Neuronal stem cell (in vitro differentiated cells): Measurements from ENCODE around the gene PLA2G4E.

ENCODE experiments used
- DNase-seq: peaks from one replicate; pipeline ENCODE4 v3.0.0-alpha.2; 2013; ENCODE audit warnings: low spot score
- H2AFZ ChIP-seq: one replicate; pipeline ENCODE4 v1.6.1; 2013; ENCODE audit warnings: mild to moderate bottlenecking, low read length, inconsistent platforms
- H2AK5ac ChIP-seq: 2 replicates; pipeline ENCODE4 v1.6.1; 2013; ENCODE audit warnings: low read depth, mild to moderate bottlenecking, inconsistent platforms, low read length, moderate library complexity, mixed read lengths
- H2BK120ac ChIP-seq: 2 replicates; pipeline ENCODE4 v1.6.1; 2013; ENCODE audit warnings: low read depth, mild to moderate bottlenecking, inconsistent platforms, low read length, moderate library complexity, mixed read lengths
- H2BK12ac ChIP-seq: one replicate; pipeline ENCODE4 v1.6.1; 2013; ENCODE audit warnings: low read length, inconsistent platforms
- H2BK15ac ChIP-seq: 2 replicates; pipeline ENCODE4 v1.6.1; 2013; ENCODE audit warnings: mild to moderate bottlenecking, low read length, inconsistent platforms, mixed read lengths
- H2BK5ac ChIP-seq: one replicate; pipeline ENCODE4 v1.6.1; 2013; ENCODE audit warnings: inconsistent platforms, mild to moderate bottlenecking, low read length, moderate library complexity
- H3K14ac ChIP-seq: one replicate; pipeline ENCODE4 v1.6.1; 2013; ENCODE audit warnings: low read length, inconsistent platforms
- H3K18ac ChIP-seq: 2 replicates; pipeline ENCODE4 v1.6.1; 2013; ENCODE audit warnings: low read length, inconsistent platforms
- H3K23ac ChIP-seq: 2 replicates; pipeline ENCODE4 v1.6.1; 2013; ENCODE audit warnings: low read depth, mild to moderate bottlenecking, mixed read lengths, low read length, inconsistent platforms; ENCODE audit not compliant: poor library complexity
- H3K27ac ChIP-seq: replicated peaks from 3 replicates; pipeline ENCODE4 v1.5.1; 2013; ENCODE audit warnings: low read length, inconsistent platforms
- H3K27me3 ChIP-seq, 3 experiments: 2 replicates each; pipeline ENCODE4 v1.6.1; 2013; ENCODE audit warnings: low read length in 3 of 3, mild to moderate bottlenecking in 2 of 3, inconsistent platforms in 1 of 3, low read depth in 1 of 3, mixed read lengths in 1 of 3, moderate library complexity in 1 of 3; ENCODE audit not compliant: control insufficient read depth in 3 of 3, insufficient read depth in 3 of 3
- H3K36me3 ChIP-seq, 2 donors: replicated peaks in 1 of 2; 2 replicates each; pipeline ENCODE4 v1.6.1; 2013; ENCODE audit warnings: low read length in 2 of 2; ENCODE audit not compliant: control insufficient read depth in 2 of 2, insufficient read depth in 2 of 2
- H3K4ac ChIP-seq: 2 replicates; pipeline ENCODE4 v1.6.1; 2013; ENCODE audit warnings: inconsistent platforms, mild to moderate bottlenecking, low read length, moderate library complexity
- H3K4me1 ChIP-seq, 2 donors: 1 replicate in 1 of 2; 2 replicates in 1 of 2; pipeline ENCODE4 v1.6.1; 2013; ENCODE audit warnings: low read length in 2 of 2, low read depth in 1 of 2; ENCODE audit not compliant: control insufficient read depth in 2 of 2, insufficient read depth in 1 of 2
- H3K4me2 ChIP-seq: one replicate; pipeline ENCODE4 v1.6.1; 2013; ENCODE audit warnings: mild to moderate bottlenecking, low read length, inconsistent platforms; ENCODE audit not compliant: insufficient read depth, poor library complexity, severe bottlenecking
- H3K4me3 ChIP-seq, 2 donors: 2 replicates each; pipeline ENCODE4 v1.5.1; 2013; ENCODE audit warnings: low read length in 2 of 2, mild to moderate bottlenecking in 2 of 2, inconsistent platforms in 1 of 2, moderate library complexity in 1 of 2
- H3K79me1 ChIP-seq: one replicate; pipeline ENCODE4 v1.6.1; 2013; ENCODE audit warnings: low read depth, mild to moderate bottlenecking, inconsistent platforms, low read length, moderate library complexity
- H3K9ac ChIP-seq: one replicate; pipeline ENCODE4 v1.6.1; 2013; ENCODE audit warnings: mild to moderate bottlenecking, low read depth, low read length, inconsistent platforms; ENCODE audit not compliant: poor library complexity
- H3K9me3 ChIP-seq, 2 donors: replicated peaks in 1 of 2; 2 replicates each; pipeline versions ENCODE3 to v1.6.1; 2013; ENCODE audit warnings: low read length in 2 of 2, mild to moderate bottlenecking in 2 of 2, inconsistent platforms in 1 of 2, low read depth in 1 of 2, mixed read lengths in 1 of 2, moderate library complexity in 1 of 2; ENCODE audit not compliant: control insufficient read depth in 2 of 2, insufficient read depth in 1 of 2
- H4K8ac ChIP-seq: one replicate; pipeline ENCODE4 v1.6.1; 2013; ENCODE audit warnings: low read depth, mild to moderate bottlenecking, inconsistent platforms, low read length, moderate library complexity
- H4K91ac ChIP-seq: one replicate; pipeline ENCODE4 v1.6.1; 2013; ENCODE audit warnings: low read length, low read depth, mild to moderate bottlenecking, inconsistent platforms; ENCODE audit not compliant: poor library complexity
- WGBS, 2 donors: extraction: QIAGEN DNeasy Blood & Tissue Kit; methylation state at CpG; one replicate each; pipeline ENCODE4 v1.1.7; 2013; ENCODE audit warnings: missing lambda C conversion rate in 2 of 2, mixed read lengths in 1 of 2; ENCODE audit not compliant: insufficient read length in 2 of 2, insufficient replicate concordance in 1 of 2; ENCODE audit errors: extremely low coverage in 2 of 2; 5-methylcytosine and 5-hydroxymethylcytosine counted together

The PLA2G4E gene

GRCh38 chr15:41949401-41950126 is 71.3 kb downstream of the PLA2G4E start:
- H3K27ac ChIP-seq: no peak overlapping the region
- peak overlapping the region; percentile 66 for H3K18ac ChIP-seq
- no peak overlapping the region for H2BK15ac ChIP-seq
- H2AK5ac ChIP-seq: no peak overlapping the region
- H3K14ac ChIP-seq: no peak overlapping the region
- H4K8ac ChIP-seq: no peak overlapping the region
- no peaks in the 10 kb centered on the region for H3K79me1 ChIP-seq
- H3K9ac ChIP-seq: no peak overlapping the region
- peaks cover 7 to 23% of the 10 kb centered on the region in 2 donors for H3K4me1 ChIP-seq
- no peak overlapping the region for H2AFZ ChIP-seq
- no peak overlapping the region for H3K4me2 ChIP-seq
- H4K91ac ChIP-seq: no peak overlapping the region
- peaks cover 7 to 17% of the 10 kb centered on the region in 2 donors for H3K36me3 ChIP-seq
- no peaks in the 10 kb centered on the region for H3K27me3 ChIP-seq
- no peak overlapping the region for H3K4ac ChIP-seq
- no peak overlapping the region for H2BK12ac ChIP-seq
- no peak for DNase-seq
- no CpG with 5 or more reads among the region's 5 CpGs for WGBS, 2 donors
- no peak overlapping the region for H3K4me3 ChIP-seq
- no peaks in the 10 kb centered on the region for H3K9me3 ChIP-seq
- no peak overlapping the region for H2BK120ac ChIP-seq
- H3K23ac ChIP-seq: no peak overlapping the region
- no peak overlapping the region for H2BK5ac ChIP-seq

GRCh38 chr15:41948490-41948889 is 72.4 kb downstream of the PLA2G4E start:
- Histone ChIP-seq H2BK12ac (no peak overlapping the region), H2AFZ (no peak overlapping the region), H2BK120ac (no peak overlapping the region), H2AK5ac (no peak overlapping the region), H3K14ac (no peak overlapping the region), H3K27ac (no peak overlapping the region), H4K91ac (no peak overlapping the region), H3K4me2 (no peak overlapping the region), H3K4ac (no peak overlapping the region), H3K79me1 (no peaks in the 10 kb centered on the region), H3K18ac (no peak overlapping the region), H3K27me3 (no peaks in the 10 kb centered on the region), H4K8ac (no peak overlapping the region), H2BK15ac (no peak overlapping the region), H3K36me3 (peaks cover 7 to 17% of the 10 kb centered on the region in 2 donors), H3K9me3 (no peaks in the 10 kb centered on the region), H3K23ac (no peak overlapping the region), H3K9ac (no peak overlapping the region), H3K4me3 (no peak overlapping the region), H2BK5ac (no peak overlapping the region), H3K4me1 (peaks cover 17 to 32% of the 10 kb centered on the region in 2 donors)
- no peak for DNase-seq
- WGBS, 2 donors: no CpG with 5 or more reads among the region's 3 CpGs

GRCh38 chr15:41946970-41947369 is 73.9 kb downstream of the PLA2G4E start:
- no peak overlapping the region for H2BK120ac ChIP-seq
- H3K4ac ChIP-seq: no peak overlapping the region
- no peak overlapping the region for H2AFZ ChIP-seq
- H3K14ac ChIP-seq: no peak overlapping the region
- no peaks in the 10 kb centered on the region for H3K79me1 ChIP-seq
- no peak overlapping the region for H3K9ac ChIP-seq
- H2BK15ac ChIP-seq: no peak overlapping the region
- no peak overlapping the region for H3K18ac ChIP-seq
- no peak overlapping the region for H3K4me3 ChIP-seq
- WGBS, 2 donors: no CpG with 5 or more reads among the region's 2 CpGs
- no peak overlapping the region for H3K4me2 ChIP-seq
- no peaks in the 10 kb centered on the region for H3K9me3 ChIP-seq
- H2BK12ac ChIP-seq: no peak overlapping the region
- no peak overlapping the region for H4K8ac ChIP-seq
- peak overlapping the region; percentile 8 for H3K23ac ChIP-seq
- H3K4me1 ChIP-seq: peaks cover 17 to 43% of the 10 kb centered on the region in 2 donors
- no peak overlapping the region for H2BK5ac ChIP-seq
- peaks cover 3 to 5% of the 10 kb centered on the region in 2 donors for H3K36me3 ChIP-seq
- no peak for DNase-seq
- no peak overlapping the region for H2AK5ac ChIP-seq
- H4K91ac ChIP-seq: no peak overlapping the region
- H3K27ac ChIP-seq: no peak overlapping the region
- no peaks in the 10 kb centered on the region for H3K27me3 ChIP-seq

GRCh38 chr15:41945731-41946130 is 75.1 kb downstream of the PLA2G4E start:
- H2AFZ ChIP-seq: no peak overlapping the region
- H3K4me1 ChIP-seq: peaks cover 17 to 49% of the 10 kb centered on the region in 2 donors
- H3K18ac ChIP-seq: peak overlapping the region; percentile 11
- H2BK15ac ChIP-seq: no peak overlapping the region
- no peak for DNase-seq
- H4K8ac ChIP-seq: no peak overlapping the region
- H3K9me3 ChIP-seq: no peaks in the 10 kb centered on the region
- H2AK5ac ChIP-seq: no peak overlapping the region
- no peak overlapping the region for H3K23ac ChIP-seq
- no peaks in the 10 kb centered on the region for H3K36me3 ChIP-seq
- no peak overlapping the region for H3K27ac ChIP-seq
- no peak overlapping the region for H3K14ac ChIP-seq
- no peak overlapping the region for H2BK5ac ChIP-seq
- no peak overlapping the region for H3K9ac ChIP-seq
- H3K4me3 ChIP-seq: no peak overlapping the region
- H3K79me1 ChIP-seq: no peaks in the 10 kb centered on the region
- no peak overlapping the region for H2BK120ac ChIP-seq
- H4K91ac ChIP-seq: no peak overlapping the region
- no peak overlapping the region for H3K4me2 ChIP-seq
- H3K27me3 ChIP-seq: no peaks in the 10 kb centered on the region
- H3K4ac ChIP-seq: no peak overlapping the region
- no CpG with 5 or more reads among the region's 11 CpGs for WGBS, 2 donors
- no peak overlapping the region for H2BK12ac ChIP-seq
